Ishikawa (cell line): Measurements from ENCODE around the gene SNX21.

Experiments
- CREB1 ChIP-seq: IDR thresholded peaks from 2 replicates; pipeline ENCODE4 v1.6.1; 2012; ENCODE audit warnings: low read depth
- EGR1 ChIP-seq: IDR thresholded peaks from 2 replicates; pipeline ENCODE4 v1.6.1; 2012
- EP300 ChIP-seq: IDR thresholded peaks from 2 replicates; pipeline ENCODE4 v1.6.1; 2012; ENCODE audit warnings: borderline replicate concordance
- RAD21 ChIP-seq: IDR thresholded peaks from 2 replicates; pipeline ENCODE4 v1.6.1; 2012; ENCODE audit warnings: low read depth
- TAF1 ChIP-seq: IDR thresholded peaks from 2 replicates; pipeline ENCODE4 v1.6.1; 2012; ENCODE audit warnings: low read depth, mild to moderate bottlenecking
- YY1 ChIP-seq: IDR thresholded peaks from 2 replicates; pipeline ENCODE4 v1.6.1; 2012; ENCODE audit warnings: low read depth

DNA sequence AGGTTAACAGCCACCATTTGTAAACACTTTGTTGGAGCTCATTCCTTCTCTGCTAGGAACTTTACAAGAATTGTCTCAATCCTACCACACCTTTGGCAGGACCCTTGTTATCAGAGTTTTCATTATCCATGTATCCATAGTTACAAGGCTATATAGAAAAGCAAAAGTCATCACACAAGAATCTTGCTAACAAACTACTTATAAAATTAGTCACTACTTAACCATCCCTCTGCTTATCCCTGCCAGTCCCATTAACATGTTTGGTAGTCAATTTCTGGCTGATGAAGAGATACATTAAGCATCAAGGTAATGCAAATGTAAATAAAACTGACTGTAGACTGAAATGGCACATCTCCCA lies 34.2 kb downstream of the SNX21 start:
- TF ChIP-seq YY1 (no peak), EGR1 (no peak), TAF1 (no peak), EP300 (no peak), RAD21 (no peak), CREB1 (no peak)
